Testis (tissue), 2 donors: ENCODE data around the gene NTN4.

Experiments used
- CTCF ChIP-seq, 3 experiments: fragments of 450-650 bp in 2 of 3; fragments of 200-600 bp in 1 of 3; sonication (generic) in 1 of 3; IDR thresholded peaks; one replicate each; pipeline ENCODE4 v1.5.1; 2016 to 2019; ENCODE audit warnings: antibody characterized with exemption in 3 of 3, mild to moderate bottlenecking in 2 of 3, moderate library complexity in 1 of 3
- POLR2A ChIP-seq: fragments of 450-650 bp; IDR thresholded peaks from one replicate; pipeline ENCODE4 v1.6.1; 2017; ENCODE audit warnings: antibody characterized with exemption, mild to moderate bottlenecking, moderate library complexity

DNA sequence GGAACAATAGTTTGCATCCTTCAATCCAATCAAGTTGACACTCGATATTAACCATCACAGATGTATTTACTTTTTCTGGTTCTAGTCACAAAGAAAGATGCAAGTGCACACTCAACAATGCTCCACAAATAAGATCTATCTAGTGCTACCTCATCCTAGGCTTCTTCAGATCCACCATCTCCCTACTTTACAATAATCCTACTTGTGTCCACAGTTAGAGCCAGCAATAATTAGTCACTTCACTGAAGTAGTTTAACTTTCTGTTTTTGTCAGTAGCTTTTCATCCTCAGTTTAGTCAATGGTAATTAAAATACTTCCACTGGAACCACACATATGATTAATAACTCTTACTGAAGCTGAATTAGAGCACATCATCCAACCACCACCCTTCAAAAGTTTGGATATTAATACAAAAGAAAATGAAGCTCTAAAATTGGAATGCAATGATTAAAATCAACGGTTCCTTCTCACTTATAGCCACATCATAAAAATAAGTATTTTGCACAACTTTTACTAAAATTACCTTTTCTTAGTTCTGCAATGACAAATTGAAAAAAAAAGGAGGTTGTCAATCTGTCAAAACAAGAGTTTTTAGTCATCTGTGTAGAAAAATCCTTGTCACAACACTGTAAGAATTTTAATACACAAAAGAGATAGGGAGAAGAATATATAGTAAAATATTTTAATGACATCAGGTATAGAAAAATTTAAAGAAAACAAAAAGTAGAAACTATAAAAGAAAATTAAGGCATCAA lies 39.9 kb upstream of the NTN4 start:
- no peak for TF ChIP-seq CTCF (IDR thresholded peaks at IDR 0.05)
- no peak for TF ChIP-seq POLR2A
